PC-9 (cell line): Measurements from ENCODE around the gene CXXC5.

Source experiments
- CTCF ChIP-seq: fragments of 200-600 bp; sonication (generic); conservative IDR thresholded peaks from 2 replicates; pipeline ENCODE4 v1.6.1; 2017; ENCODE audit warnings: mixed run types, antibody characterized with exemption, mild to moderate bottlenecking, moderate library complexity
- EZH2 ChIP-seq: fragments of 200-600 bp; sonication (generic); IDR thresholded peaks from 2 replicates; pipeline ENCODE4 v1.8.0; 2017; ENCODE audit warnings: antibody characterized with exemption, low read depth

DNA sequence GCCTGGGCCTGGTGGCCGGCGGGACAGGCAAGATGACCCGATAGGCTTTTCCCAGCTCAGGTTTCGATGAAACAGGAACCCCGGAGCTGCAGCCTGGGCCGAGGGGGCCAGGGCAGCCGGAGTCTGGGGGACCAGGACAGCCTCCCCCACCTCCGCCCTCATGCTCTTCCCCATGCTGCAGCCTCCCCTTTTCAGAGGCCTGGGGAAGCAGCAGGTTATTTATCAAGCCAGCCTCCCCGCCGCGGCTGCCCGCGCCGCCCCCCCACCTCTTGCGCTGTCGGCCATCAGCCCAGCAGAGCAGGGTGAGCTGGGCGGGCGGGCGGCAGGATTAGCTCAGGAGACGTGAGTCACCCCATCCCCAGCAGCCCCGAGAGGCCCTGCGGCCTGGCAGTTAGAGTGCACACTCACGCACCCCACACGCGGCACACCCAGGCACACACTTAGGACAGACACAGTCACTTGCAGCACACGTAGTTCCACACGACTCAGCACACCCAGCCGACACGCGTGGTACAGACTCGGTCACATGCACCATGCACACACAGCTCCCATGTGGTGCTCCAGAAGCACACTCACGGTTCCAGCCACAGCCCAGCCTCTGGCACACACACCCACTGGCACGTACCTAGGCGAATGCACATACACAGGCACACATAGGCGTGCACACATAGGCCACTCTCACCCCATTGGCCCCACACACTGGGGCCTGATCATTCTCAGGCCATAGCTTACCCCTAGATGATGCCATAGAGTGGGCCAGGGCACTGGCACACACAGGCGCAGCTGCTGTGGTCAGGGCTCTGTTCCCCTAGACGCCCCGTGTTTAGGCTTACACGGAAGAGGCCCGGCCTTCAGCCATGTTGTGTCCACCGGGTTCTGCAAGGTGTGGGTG lies 13.0 kb downstream of the CXXC5 start:
- TF ChIP-seq CTCF (no peak), EZH2 (no peak)
